Neural cell (in vitro differentiated cells): Measurements from ENCODE around the gene TPCN1.

Experiments
- CTCF ChIP-seq: fragments of 450-650 bp; IDR thresholded peaks from 2 replicates; pipeline ENCODE4 v1.5.1; 2014; ENCODE audit warnings: antibody characterized with exemption, mild to moderate bottlenecking, moderate library complexity; ENCODE audit not compliant: poor library complexity, severe bottlenecking
- EP300 ChIP-seq: fragments of 450-650 bp; conservative IDR thresholded peaks from 2 replicates; pipeline ENCODE4 v1.6.1; 2014; ENCODE audit warnings: antibody characterized with exemption, mild to moderate bottlenecking, moderate library complexity; ENCODE audit not compliant: poor library complexity, severe bottlenecking
- EZH2 ChIP-seq: fragments of 200-600, 300-800 bp; shearing (Covaris generic), sonication (generic); IDR thresholded peaks from 2 replicates; pipeline ENCODE4 v1.6.1; 2014; ENCODE audit warnings: antibody characterized with exemption, low read length, borderline replicate concordance, mild to moderate bottlenecking; ENCODE audit not compliant: insufficient read depth, poor library complexity, severe bottlenecking
- MXI1 ChIP-seq: fragments of 450-650 bp; conservative IDR thresholded peaks from 2 replicates; pipeline ENCODE4 v1.6.1; 2014; ENCODE audit warnings: antibody characterized with exemption, mild to moderate bottlenecking; ENCODE audit not compliant: poor library complexity, severe bottlenecking
- POLR2AphosphoS5 ChIP-seq: IDR thresholded peaks from 2 replicates; pipeline ENCODE4 v1.6.1; 2012
- RAD21 ChIP-seq: fragments of 450-650 bp; conservative IDR thresholded peaks from 2 replicates; pipeline ENCODE4 v1.6.1; 2014; ENCODE audit warnings: antibody characterized with exemption, mild to moderate bottlenecking, moderate library complexity
- REST ChIP-seq: IDR thresholded peaks from 2 replicates; pipeline ENCODE4 v1.6.1; 2012; ENCODE audit warnings: borderline replicate concordance
- TAF1 ChIP-seq: IDR thresholded peaks from 2 replicates; pipeline ENCODE4 v1.6.1; 2012; ENCODE audit warnings: low read depth

- TF ChIP-seq CTCF: no peak
- no peak for TF ChIP-seq EP300
- TF ChIP-seq EZH2: no peak
- TF ChIP-seq MXI1: no peak
- no peak for TF ChIP-seq REST
- TF ChIP-seq RAD21: no peak
- no peak for TF ChIP-seq POLR2AphosphoS5
- no peak for TF ChIP-seq TAF1
Measured at GRCh38 chr12:113320401-113320800, 99.1 kb downstream of the TPCN1 start.
